Measurements from ENCODE around the gene SLC25A46.

- TF ChIP-seq SUZ12 (IDR thresholded peaks at IDR 0.05): no peak
- no peak for TF ChIP-seq ELF4 (IDR thresholded peaks at IDR 0.05)
- TF ChIP-seq SP1 (IDR thresholded peaks at IDR 0.05): no peak
- TF ChIP-seq ARNT (IDR thresholded peaks at IDR 0.05): no peak
- no peak for TF ChIP-seq ZNF384 (IDR thresholded peaks at IDR 0.05)
- no peak for TF ChIP-seq L3MBTL2 (conservative IDR thresholded peaks at IDR 0.05)
- TF ChIP-seq FOXM1 (IDR thresholded peaks at IDR 0.05; ENCODE audit: borderline replicate concordance): no peak
- no peak for TF ChIP-seq TARDBP (IDR thresholded peaks at IDR 0.05)
These were observed 14.8 kb downstream of the SLC25A46 start for GRCh38 chr5:110753600-110753999.
